Measurements from ENCODE around the gene GUCA2A. TPM values are rescaled to one million over a fixed set of nuclear protein-coding genes. Genes with fewer than 3 reads are reported as not detected.
"Not testable (repeated sequence)": the region's sequence is repeated elsewhere in the genome, so short reads cannot be mapped to it uniquely, and the experiment has no call there.

Gene GUCA2A, protein sequence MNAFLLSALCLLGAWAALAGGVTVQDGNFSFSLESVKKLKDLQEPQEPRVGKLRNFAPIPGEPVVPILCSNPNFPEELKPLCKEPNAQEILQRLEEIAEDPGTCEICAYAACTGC
- not detected in 2 replicates for total RNA-seq

DNA sequence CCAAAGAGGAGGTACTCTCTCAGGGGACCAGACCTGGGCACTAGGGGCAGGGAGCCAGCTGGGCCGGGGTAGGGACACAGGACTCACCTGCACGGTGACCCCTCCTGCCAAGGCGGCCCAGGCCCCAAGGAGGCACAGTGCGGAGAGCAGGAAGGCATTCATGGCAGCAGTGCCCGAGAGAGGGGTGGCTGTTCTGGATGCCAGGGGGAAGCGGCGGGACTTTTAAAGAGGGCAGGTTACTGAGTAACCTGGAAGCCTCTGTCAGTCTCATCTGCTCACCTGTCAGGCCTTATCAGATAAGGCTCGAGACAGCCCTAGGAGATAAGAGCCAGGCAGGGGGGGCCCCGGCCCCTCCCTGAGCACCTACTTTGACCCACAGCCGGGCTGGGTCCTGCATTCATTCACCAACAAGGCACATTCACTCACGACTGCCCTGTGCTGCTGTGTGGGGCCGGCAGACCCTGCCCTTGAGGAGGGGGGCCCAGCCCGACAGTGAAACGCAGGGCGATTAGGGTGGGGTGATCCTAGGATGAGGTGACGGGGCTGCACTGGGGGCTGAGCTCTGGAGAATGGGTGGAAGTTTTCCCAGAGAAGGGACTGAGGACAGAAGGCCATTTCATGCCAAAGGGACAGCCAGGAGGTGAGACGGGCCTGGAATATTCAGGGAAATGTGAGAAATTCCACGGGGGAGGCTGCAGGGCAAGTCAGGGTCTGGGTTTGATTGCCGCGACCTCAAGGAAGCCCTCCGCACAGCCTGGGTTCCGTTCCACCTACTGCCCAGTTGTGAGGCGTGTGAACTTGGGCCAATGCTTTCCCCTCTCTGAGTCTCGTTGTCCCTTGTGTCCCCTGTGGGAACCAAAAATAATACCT lies at the start of gene GUCA2A:
TSS of gene GUCA2A (minus strand) at position 195 of the 870 bp plus-strand sequence. CDS start at position 162, 33 bp downstream.
- DNase-seq (ENCODE audit: extremely low read depth, low read depth, low spot score): no peak

- DNase-seq (ENCODE audit: extremely low read depth, low read depth, low spot score): no peak
These were observed 46.7 kb upstream of the GUCA2A start for GRCh38 chr1:42211224-42211623.

DNA sequence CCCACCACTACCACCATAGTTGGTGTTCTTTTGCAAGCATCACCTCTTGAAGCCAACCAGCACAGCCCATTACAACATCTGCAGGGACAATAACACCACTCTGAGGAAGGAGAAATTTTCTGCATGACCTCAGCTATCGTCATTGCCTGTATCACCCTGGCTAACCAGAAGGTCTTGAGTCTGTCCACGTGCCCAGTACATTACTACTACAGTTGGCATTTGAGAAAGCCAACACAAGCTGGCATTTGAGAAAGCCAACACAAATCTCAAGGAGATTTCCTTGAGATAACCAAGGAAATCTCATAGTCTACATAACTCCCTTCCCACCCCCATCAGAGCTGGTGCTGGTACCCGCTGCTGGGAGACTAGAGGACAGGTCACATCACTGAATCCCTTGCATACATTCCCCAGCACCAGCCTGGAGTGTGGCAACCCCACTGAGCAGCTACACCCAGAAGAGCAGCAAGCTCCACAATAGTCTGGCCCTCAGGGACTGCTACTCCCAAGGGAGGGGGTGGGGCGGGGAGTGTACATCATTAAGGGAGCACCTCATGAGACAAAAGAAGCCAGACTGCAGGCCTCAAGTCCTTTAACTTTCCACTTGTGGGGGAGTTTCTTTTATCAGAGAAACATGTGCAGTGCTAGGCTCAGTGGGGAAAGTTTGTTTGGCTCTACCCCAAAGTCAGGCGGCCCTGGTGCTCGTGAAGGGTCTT lies 46.0 kb upstream of the GUCA2A start:
- DNase-seq (ENCODE audit: extremely low read depth, low read depth, low spot score): no peak

GRCh38 chr1:42209526-42210251 lies 45.1 kb upstream of the GUCA2A start:
- no peak for DNase-seq (ENCODE audit: extremely low read depth, low read depth, low spot score)

DNA sequence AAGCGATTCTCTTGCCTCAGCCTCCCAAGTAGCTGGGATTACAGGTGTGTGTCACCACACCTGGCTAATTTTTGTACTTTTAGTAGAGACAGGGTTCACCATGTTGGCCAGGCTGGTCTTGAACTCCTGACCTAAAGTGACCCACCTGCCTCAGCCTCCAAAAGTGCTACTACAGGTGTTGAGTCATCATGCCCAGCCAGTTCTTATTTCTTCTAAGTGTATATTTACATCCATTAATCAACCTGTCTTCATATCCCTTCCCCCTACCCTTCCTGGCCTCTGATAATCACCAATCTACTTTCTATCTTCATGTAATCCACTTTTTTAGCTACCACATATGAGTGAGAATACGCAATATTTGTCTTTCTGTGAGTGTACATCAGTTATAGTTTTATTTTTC lies 42.4 kb upstream of the GUCA2A start:
- not testable (repeated sequence) for DNase-seq (ENCODE audit: extremely low read depth, low read depth, low spot score)

- no peak for DNase-seq (ENCODE audit: extremely low read depth, low read depth, low spot score)
These were observed 41.6 kb upstream of the GUCA2A start for GRCh38 chr1:42206164-42206563.

- DNase-seq (ENCODE audit: extremely low read depth, low read depth, low spot score): no peak
These were observed 37.4 kb upstream of the GUCA2A start for GRCh38 chr1:42201986-42202385.

DNA sequence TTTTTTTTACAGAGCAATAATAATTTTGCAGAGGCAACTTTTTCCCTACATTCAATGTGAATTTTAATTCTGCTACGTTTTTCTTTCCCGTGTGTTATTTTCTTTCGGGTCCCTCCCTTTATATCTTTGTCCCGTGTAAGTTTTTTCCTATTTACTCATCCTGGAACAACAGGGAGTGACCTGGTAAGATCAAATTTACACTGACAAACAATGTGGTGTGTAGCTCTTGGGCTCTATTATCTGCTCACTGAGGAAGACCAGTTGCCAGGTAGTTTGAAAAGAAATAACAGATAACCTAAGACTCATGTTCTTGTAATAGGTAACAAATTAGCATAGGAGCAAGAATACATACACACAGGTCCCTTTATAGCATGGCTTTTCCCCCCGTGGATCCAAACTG lies 33.7 kb upstream of the GUCA2A start:
- no peak for DNase-seq (ENCODE audit: extremely low read depth, low read depth, low spot score)

DNA sequence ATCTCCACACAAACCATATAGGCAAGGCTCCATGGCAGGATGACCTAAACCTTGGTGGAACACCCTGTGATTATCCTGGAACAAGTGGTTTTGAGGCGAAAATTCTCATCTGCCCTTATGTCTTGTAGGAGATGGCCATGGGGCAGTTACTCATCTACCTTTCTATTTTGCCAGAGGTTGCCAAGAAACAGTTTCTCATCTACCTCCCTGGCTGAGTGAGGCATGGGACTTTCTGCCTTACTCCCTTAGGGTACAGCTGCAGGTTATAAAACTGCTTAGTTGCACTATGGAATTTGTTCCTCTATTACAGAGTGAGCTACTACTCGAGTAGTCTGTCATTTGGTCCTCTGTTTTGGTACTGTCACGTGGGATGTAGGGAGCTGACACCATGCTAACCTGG lies 31.3 kb upstream of the GUCA2A start:
- no peak for DNase-seq (ENCODE audit: extremely low read depth, low read depth, low spot score)

DNA sequence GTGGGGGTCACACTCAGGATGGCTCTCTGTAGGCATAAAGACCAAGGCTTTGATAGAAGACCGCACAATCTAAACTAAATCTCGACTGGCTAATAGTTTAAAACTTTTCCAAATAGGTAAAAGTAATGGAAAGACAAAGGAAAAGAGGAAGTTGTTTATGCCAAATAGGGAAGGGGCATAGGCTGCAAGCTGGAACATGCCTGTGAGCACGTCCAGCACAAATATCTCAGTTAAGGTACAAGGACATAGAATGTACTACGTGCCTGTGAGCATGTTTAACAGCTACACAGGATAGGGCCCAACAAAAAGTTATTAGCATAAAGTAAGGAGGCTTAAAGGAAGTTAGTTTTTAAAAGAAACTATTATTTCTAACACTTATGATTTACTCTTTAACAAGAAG lies 27.6 kb upstream of the GUCA2A start:
- no peak for DNase-seq (ENCODE audit: extremely low read depth, low read depth, low spot score)

DNA sequence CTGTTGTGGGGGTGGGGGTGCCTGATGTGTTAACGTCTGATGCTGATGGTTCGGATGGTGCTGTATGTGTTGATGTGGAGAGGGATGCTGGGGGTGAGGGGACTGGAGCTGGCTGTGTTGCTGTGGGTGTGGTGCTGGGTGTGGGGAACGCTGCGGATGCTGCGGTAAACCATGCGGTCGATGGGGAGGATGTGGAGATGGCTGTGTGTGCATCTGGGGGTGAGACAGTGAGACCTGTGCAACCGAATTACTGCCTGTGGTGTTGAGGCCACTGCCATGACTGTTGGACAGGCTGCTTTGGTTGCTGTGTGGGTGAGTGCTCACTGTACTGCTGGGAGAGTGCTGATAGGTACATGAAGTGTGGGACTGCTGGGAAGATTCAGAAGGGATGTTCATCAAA lies 26.8 kb upstream of the GUCA2A start:
- no peak for DNase-seq (ENCODE audit: extremely low read depth, low read depth, low spot score)

DNA sequence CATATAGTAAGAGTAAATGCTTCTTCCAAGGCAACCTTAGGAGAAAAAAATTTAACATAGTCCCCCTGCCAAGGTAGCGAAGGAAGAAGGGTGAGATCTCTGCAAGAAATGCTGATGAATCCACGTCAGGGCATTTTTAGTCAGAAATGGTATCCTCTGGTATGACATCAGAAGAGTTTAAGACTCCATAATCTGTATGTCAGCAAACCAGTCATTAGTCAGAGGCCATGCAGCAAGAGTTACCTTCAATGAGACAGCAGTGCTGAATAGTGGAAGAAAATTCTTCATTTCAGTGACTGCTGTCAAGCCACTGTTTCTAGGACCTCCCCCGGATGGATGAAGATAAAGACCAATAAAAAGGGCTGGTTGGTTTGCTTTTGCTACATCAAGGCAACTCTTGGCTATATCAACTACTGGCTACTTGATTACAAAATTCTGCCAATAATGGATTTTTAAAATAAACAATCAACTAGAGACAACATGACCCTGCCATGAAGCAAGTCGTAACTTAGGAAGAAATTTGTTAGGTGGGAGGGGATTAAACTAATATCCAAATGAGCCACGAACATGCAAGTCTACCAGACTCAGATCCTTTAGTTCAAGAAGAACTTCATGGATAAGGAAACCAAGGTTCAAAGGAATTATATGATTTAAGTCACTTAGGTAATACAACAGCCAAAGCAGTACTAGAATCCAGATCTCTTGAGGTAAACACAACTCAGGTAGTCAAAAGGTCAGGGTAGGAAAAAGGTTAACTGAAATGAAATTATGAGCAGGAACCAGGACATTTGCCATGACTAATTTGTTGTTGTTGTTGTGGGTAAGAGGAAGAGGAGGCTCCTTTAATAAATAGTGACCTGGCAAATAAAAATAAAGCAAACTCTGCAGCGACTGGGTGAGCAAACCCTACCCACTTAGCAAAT lies 25.6 kb upstream of the GUCA2A start:
- DNase-seq (ENCODE audit: extremely low read depth, low read depth, low spot score): no peak

- no peak for DNase-seq (ENCODE audit: extremely low read depth, low read depth, low spot score)
These were observed 21.6 kb upstream of the GUCA2A start for GRCh38 chr1:42186152-42186551.

DNA sequence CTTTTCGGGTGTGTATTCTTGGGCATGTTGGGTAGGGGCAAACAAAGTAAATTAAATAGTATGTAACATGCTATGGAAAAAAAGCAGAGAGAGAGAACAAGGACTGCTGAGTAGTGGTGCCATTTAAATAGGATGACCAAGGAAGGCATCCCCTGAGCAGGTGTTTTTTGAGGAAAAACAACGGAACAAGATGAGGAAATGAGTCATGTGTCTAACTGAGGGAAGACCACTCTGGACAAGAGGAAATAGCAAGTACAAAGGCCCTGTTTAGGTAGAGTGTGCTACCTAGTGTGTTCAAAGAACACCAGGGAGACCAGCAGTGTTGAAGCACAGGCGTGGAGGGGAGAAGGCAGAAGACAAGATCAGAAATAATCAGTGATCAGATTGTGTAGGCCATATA lies 20.1 kb upstream of the GUCA2A start:
- DNase-seq (ENCODE audit: extremely low read depth, low read depth, low spot score): no peak

GRCh38 chr1:42183957-42184268 lies 19.4 kb upstream of the GUCA2A start:
- no peak for DNase-seq (ENCODE audit: extremely low read depth, low read depth, low spot score)

DNA sequence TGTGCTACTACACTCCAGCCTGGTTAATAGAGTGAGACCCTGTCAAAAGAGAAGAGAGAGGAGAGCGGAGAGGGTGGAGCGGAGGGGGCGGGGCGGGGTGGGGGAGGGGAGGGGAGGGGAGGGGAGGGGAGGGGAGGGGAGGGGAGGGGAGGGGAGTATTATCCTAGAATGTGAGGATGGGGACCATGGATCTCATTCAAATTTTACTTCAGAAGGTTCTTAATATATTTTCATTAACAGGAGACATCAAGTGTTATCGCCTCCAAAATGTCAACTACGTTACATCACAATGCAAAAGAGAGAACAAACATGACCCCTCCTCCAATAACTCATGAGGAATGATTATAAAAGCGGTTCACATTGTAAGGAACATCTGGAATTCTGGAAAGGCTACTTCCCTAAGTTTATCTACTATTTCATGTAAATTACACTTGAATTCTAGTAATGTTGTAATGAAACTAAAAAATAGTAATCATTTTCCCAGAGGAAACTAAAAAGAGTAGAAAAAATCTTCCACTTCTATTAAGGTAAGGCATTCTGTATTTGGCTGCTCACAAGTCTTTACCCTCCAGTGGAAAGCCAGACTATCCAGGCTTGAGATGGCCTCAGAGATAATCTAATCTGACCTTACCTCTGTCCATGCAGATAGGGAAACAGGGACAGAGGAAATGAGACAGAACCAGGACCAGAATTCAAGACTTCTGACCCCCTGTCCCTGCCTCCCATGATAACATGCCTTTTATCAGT lies 18.8 kb upstream of the GUCA2A start:
- DNase-seq (ENCODE audit: extremely low read depth, low read depth, low spot score): no peak

DNA sequence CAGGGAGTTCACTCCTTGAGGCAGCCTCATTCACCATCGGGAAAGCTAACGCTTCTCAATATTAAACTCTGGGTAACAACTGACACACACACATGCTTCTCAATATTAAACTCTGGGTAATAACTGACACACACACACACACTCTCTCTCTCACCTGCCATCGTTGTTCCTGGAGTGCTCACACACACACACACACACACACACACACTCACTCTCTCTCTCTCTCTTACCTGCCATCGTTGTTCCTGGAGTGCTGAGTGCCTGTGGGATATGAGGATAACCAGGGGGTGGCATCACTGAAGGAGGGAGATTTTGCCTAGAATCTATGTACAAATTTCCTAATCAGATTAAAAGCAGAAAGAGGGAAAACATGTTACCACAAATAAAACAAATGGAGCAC lies 17.1 kb upstream of the GUCA2A start:
- no peak for DNase-seq (ENCODE audit: extremely low read depth, low read depth, low spot score)

DNA sequence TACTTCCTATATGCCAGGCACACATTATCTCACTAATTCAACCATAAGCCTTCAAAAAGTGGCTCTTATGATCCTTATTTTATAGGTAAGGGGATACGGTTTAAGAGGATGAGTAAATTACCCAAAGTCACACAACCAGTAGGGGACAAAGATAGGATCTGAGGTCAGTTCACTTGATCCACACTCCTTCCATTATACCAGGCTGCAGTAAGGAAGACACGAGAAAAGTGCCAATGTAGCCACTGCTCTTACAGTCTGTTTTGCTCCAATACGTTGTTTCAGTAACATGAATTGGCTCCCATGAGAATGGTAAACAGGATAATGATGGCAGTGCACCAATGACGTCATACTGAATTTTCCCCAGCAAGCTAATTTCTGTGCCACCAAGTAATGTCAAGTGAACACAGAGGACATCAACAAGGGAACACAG lies 15.4 kb upstream of the GUCA2A start:
- no peak for DNase-seq (ENCODE audit: extremely low read depth, low read depth, low spot score)

GRCh38 chr1:42179275-42179674 lies 14.7 kb upstream of the GUCA2A start:
- DNase-seq (ENCODE audit: extremely low read depth, low read depth, low spot score): no peak

DNA sequence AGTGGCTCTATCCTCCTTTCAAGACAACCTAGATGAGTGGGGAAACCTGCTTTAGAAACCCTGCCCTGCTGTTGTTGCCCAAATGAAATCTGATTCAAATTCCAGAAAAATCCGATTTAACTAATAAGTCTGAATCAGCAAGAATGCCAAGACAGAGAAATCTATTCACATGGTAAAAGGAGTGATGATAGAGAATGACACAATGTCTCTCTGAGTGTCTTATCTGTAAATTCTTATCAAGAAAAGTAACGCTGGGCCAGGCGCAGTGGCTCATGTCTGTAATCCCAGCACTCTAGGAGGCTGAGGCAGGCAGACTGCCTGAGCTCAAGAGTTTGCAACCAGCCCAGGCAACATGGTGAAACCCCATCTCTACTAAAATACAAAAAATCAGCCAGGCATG lies 13.7 kb upstream of the GUCA2A start:
- no peak for DNase-seq (ENCODE audit: extremely low read depth, low read depth, low spot score)

All from glomerular endothelial cell (primary cell).